Left lung (tissue), 14 donors: Measurements from ENCODE around the gene MYPN. TPM values are rescaled to one million over a fixed set of nuclear protein-coding genes. Genes with fewer than 3 reads are reported as not detected.

Experiments used
- ATAC-seq: fragments of 200-7000 bp; cut with Tn5 transposase; one replicate; pipeline ENCODE4 v1.9.1; 2020; ENCODE audit warnings: moderate library complexity
- DNase-seq, 4 donors: peaks; one replicate each; pipeline ENCODE4 v3.0.0-alpha.2; 2013 to 2020
- H3K27ac ChIP-seq, 2 donors: fragments of 200-600 bp; sonication (generic) in 1 of 2; one replicate each; pipeline versions ENCODE4 v1.5.0 to v1.8.0; 2020 to 2021
- H3K27me3 ChIP-seq, 2 donors: fragments of 200-600 bp; sonication (generic) in 1 of 2; one replicate each; pipeline versions ENCODE4 v1.5.0 to v1.8.0; 2020 to 2021
- H3K36me3 ChIP-seq, 2 donors: fragments of 200-600 bp; sonication (generic) in 1 of 2; one replicate each; pipeline versions ENCODE4 v1.5.0 to v1.8.0; 2020 to 2021
- H3K4me1 ChIP-seq, 2 donors: fragments of 200-600 bp; one replicate each; pipeline ENCODE4 v1.8.0; 2021
- H3K4me3 ChIP-seq, 2 donors: fragments of 200-600 bp; sonication (generic) in 1 of 2; one replicate each; pipeline versions ENCODE4 v1.5.0 to v1.8.0; 2020 to 2021; ENCODE audit warnings: mild to moderate bottlenecking in 1 of 2
- H3K9me3 ChIP-seq, 2 donors: fragments of 200-600 bp; sonication (generic) in 1 of 2; one replicate each; pipeline versions ENCODE4 v1.5.0 to v1.8.0; 2020 to 2021
- intact Hi-C, 2 donors: fragments of 100-400 bp; cut with DNase I; formaldehyde crosslinking; loops; one replicate each; pipeline versions ENCODE4 v1.11.2 to v1.14.2; 2022
- long read RNA-seq, 12 donors: library from polyadenylated mRNA in 2 of 12; unstranded in 2 of 12; transcript quantifications; one replicate each; pipeline ENCODE4 v2.0.0 and lab custom pipeline, GENCODE V29; 2019 to 2026
- polyA plus RNA-seq, 6 donors: library from polyadenylated mRNA; unstranded; fragments of 120-200 nt; gene quantifications; one replicate each; pipeline ENCODE4 v1.2.1, GENCODE V29; 2013; ENCODE audit not compliant: insufficient read length in 6 of 6
- total RNA-seq, 2 donors: library from RNA; stranded (reverse); fragmentation: NEBNext Ultra II Directional; extraction: Animal tissue kit (Norgen Biotek cat#: 25700); gene quantifications; one replicate each; pipeline ENCODE4 v1.2.1, GENCODE V29; 2021
- TF ChIP-seq, protein P1 (sequence below), 2 donors: fragments of 200-600 bp; sonication (generic) in 1 of 2; IDR thresholded peaks; one replicate each; pipeline versions ENCODE4 v1.5.0 to v1.8.0; 2021; ENCODE audit warnings: antibody characterized with exemption in 2 of 2
- donor health status: DM: no; HTN: yes; CAD: no.
- donor health status: DM: no; HTN: no; CAD: no.

The MYPN gene, protein sequence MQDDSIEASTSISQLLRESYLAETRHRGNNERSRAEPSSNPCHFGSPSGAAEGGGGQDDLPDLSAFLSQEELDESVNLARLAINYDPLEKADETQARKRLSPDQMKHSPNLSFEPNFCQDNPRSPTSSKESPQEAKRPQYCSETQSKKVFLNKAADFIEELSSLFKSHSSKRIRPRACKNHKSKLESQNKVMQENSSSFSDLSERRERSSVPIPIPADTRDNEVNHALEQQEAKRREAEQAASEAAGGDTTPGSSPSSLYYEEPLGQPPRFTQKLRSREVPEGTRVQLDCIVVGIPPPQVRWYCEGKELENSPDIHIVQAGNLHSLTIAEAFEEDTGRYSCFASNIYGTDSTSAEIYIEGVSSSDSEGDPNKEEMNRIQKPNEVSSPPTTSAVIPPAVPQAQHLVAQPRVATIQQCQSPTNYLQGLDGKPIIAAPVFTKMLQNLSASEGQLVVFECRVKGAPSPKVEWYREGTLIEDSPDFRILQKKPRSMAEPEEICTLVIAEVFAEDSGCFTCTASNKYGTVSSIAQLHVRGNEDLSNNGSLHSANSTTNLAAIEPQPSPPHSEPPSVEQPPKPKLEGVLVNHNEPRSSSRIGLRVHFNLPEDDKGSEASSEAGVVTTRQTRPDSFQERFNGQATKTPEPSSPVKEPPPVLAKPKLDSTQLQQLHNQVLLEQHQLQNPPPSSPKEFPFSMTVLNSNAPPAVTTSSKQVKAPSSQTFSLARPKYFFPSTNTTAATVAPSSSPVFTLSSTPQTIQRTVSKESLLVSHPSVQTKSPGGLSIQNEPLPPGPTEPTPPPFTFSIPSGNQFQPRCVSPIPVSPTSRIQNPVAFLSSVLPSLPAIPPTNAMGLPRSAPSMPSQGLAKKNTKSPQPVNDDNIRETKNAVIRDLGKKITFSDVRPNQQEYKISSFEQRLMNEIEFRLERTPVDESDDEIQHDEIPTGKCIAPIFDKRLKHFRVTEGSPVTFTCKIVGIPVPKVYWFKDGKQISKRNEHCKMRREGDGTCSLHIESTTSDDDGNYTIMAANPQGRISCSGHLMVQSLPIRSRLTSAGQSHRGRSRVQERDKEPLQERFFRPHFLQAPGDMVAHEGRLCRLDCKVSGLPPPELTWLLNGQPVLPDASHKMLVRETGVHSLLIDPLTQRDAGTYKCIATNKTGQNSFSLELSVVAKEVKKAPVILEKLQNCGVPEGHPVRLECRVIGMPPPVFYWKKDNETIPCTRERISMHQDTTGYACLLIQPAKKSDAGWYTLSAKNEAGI (N-terminal part only)
- under 1 TPM in 1 of 2 donors, not detected in 1; 0.13 TPM for total RNA-seq
- under 1 TPM in 4 of 6 donors, not detected in 2; 0.03 to 0.07 (median 0.04) TPM for polyA plus RNA-seq
- long read RNA-seq, donor 1: 0 reads
- long read RNA-seq, donor 2: 0 reads
- long read RNA-seq, donor 3: 0 reads
- long read RNA-seq, donor 4: 0 reads
- long read RNA-seq, donor 5: 0 reads
- long read RNA-seq, donor 6: 0 reads
- long read RNA-seq, donor 7: 0 reads
- long read RNA-seq, donor 8: 0 reads
- long read RNA-seq, donor 9: 0 reads
- long read RNA-seq, donor 10: 0 reads
- long read RNA-seq, donor 11: 0 reads
- long read RNA-seq, donor 12: 0 reads

DNA sequence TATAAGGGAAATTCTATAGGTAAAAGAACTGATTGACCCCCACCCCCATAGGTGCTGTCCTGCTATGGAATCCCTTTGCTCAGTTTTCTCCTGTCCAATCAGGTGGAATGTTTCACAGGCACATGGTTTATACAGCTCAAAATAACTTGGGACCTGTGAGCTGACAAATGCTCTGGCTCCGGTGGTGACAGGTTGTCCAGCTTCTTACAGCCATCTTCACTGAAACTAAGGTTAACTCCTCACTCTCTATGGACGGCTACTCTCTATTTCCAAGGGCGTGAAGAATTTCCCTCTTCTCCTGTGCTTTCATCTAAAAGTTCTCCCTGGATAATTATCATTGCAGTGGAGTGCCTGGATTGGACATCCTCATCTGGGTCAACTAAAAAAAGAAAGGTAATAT, at the start of gene MYPN:
TSS of gene MYPN (plus strand) at position 158 of the 400 bp plus-strand sequence. CDS start 11,951 bp downstream, outside the sequence.
- Histone ChIP-seq H3K27me3 (no peaks in the 10 kb centered on the region), H3K27ac (no peak within 1 kb of the TSS), H3K36me3 (no peaks in the 10 kb centered on the region), H3K4me3 (no peak within 1 kb of the TSS), H3K4me1 (no peaks in the 10 kb centered on the region), H3K9me3 (no peaks in the 10 kb centered on the region)
- TF ChIP-seq, protein P1, sequence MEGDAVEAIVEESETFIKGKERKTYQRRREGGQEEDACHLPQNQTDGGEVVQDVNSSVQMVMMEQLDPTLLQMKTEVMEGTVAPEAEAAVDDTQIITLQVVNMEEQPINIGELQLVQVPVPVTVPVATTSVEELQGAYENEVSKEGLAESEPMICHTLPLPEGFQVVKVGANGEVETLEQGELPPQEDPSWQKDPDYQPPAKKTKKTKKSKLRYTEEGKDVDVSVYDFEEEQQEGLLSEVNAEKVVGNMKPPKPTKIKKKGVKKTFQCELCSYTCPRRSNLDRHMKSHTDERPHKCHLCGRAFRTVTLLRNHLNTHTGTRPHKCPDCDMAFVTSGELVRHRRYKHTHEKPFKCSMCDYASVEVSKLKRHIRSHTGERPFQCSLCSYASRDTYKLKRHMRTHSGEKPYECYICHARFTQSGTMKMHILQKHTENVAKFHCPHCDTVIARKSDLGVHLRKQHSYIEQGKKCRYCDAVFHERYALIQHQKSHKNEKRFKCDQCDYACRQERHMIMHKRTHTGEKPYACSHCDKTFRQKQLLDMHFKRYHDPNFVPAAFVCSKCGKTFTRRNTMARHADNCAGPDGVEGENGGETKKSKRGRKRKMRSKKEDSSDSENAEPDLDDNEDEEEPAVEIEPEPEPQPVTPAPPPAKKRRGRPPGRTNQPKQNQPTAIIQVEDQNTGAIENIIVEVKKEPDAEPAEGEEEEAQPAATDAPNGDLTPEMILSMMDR (IDR thresholded peaks at IDR 0.05): no peak
- intact Hi-C loops: no loop called here
- DNase-seq: peak in 1 of 4 donors; percentile 19
- ATAC-seq: no peak

DNA sequence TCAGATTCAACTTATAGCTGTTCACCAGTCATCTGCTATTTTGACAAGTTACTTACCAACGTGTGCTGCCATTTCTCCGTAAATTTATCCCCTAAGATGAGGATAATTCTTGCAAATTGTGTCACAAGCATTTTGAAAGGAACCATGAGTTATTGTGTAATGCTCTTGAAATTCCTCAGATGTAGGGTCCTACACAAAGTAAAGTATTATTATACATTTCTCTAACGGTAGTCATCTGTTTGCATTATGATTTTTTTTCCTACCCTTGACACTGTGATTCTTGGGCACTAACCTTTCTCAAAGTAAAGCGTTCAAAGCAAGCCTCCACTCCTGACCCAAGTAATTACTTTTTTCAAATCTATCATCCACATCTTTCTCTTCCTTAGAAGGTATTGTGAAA, 42.3 kb upstream of the MYPN start:
- TF ChIP-seq, protein P1 (IDR thresholded peaks at IDR 0.05): no peak
- DNase-seq (peak in 1 of 4 donors; percentile 20), ATAC-seq (peak; percentile 92)
- Histone ChIP-seq H3K27me3 (no peaks in the 10 kb centered on the region), H3K9me3 (no peaks in the 10 kb centered on the region), H3K4me1 (peaks cover 8 to 15% of the 10 kb centered on the region in 2 donors), H3K36me3 (peaks cover 0 to 19% of the 10 kb centered on the region in 2 donors), H3K27ac (peak overlapping the region; percentile 35 to 63), H3K4me3 (no peak overlapping the region)
- intact Hi-C loops: no loop called here

DNA sequence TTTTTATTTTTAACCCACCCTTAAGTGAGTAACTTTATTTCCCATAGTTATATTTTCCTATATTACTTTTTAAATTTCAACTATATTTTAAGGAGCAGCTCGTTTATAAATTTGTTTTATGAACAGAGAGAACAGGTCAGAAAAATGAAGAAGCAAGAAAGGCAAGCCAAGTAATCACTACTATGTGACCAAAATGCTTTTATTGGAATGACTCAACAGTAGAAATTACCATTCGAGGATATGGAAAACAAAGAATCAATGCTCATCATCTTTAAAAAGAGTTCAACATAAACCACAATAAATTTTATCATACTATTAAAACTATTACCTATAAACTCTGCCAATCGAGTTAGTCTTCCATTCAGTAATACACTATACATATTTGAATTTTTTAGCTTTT, 41.8 kb upstream of the MYPN start:
- H3K4me1 ChIP-seq: peaks cover 12 to 20% of the 10 kb centered on the region in 2 donors
- H3K27me3 ChIP-seq: no peaks in the 10 kb centered on the region
- H3K4me3 ChIP-seq: no peak overlapping the region
- ATAC-seq (no peak), DNase-seq (no peak)
- TF ChIP-seq, protein P1 (IDR thresholded peaks at IDR 0.05): no peak
- no peaks in the 10 kb centered on the region for H3K9me3 ChIP-seq
- H3K27ac ChIP-seq: peak overlapping the region; percentile 35 to 63
- intact Hi-C loops: no loop called here
- peaks cover 0 to 16% of the 10 kb centered on the region in 2 donors for H3K36me3 ChIP-seq

DNA sequence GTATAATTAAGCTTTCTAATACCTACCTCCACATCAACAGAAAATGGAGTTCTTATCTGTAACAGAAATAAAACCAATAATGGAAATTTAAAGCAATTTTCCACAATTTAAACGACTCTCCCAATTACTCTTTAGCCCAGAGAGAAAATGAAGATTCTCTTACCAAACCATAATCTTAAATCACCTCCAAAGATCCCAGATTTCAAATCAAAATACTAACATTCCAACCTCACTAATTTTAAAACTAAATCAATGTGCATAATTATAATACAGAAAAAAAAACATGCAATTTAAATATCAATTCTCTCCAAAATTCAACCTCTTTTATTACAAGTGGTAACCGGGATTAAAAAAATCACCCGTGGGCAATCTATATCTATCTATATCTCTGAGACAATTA, 35.7 kb upstream of the MYPN start:
- ATAC-seq (no peak), DNase-seq (no peak)
- H3K27me3 ChIP-seq: no peaks in the 10 kb centered on the region
- peaks cover 0 to 13% of the 10 kb centered on the region in 2 donors for H3K36me3 ChIP-seq
- peaks cover 19 to 31% of the 10 kb centered on the region in 2 donors for H3K4me1 ChIP-seq
- peak overlapping the region; percentile 97 to 100 for H3K27ac ChIP-seq
- H3K9me3 ChIP-seq: no peaks in the 10 kb centered on the region
- TF ChIP-seq, protein P1 (IDR thresholded peaks at IDR 0.05): no peak
- intact Hi-C loops: no loop called here
- H3K4me3 ChIP-seq: peak overlapping the region; percentile 82 to 96
